HepG2 (cell line): Measurements from ENCODE around the gene DUS1L. TPM values are rescaled to one million over a fixed set of nuclear protein-coding genes. Genes with fewer than 3 reads are reported as not detected.

Experiments
- ARID2 ChIP-seq: sonication (generic); formaldehyde crosslinking; IDR thresholded peaks from 2 replicates; pipeline ENCODE4 v1.8.1; 2022; ENCODE audit warnings: mild to moderate bottlenecking, missing genetic modification reagents, borderline replicate concordance
- BORCS8-MEF2B ChIP-seq: sonication (generic); formaldehyde crosslinking; IDR thresholded peaks from 2 replicates; pipeline ENCODE4 v1.8.0; 2022; ENCODE audit warnings: mild to moderate bottlenecking, missing genetic modification reagents
- BRD4 ChIP-seq: sonication (generic); formaldehyde crosslinking; IDR thresholded peaks from 2 replicates; pipeline ENCODE4 v1.4.0; 2020; ENCODE audit warnings: missing genetic modification reagents
- GTF3A ChIP-seq: sonication (generic); formaldehyde crosslinking; conservative IDR thresholded peaks from 2 replicates; pipeline ENCODE4 v1.4.0; 2020; ENCODE audit warnings: mild to moderate bottlenecking, missing genetic modification reagents
- HIVEP1 ChIP-seq: sonication (generic); formaldehyde crosslinking; IDR thresholded peaks from 2 replicates; pipeline ENCODE4 v1.4.0; 2020; ENCODE audit warnings: mild to moderate bottlenecking, missing genetic modification reagents
- HOXA3 ChIP-seq: sonication (generic); formaldehyde crosslinking; IDR thresholded peaks from 2 replicates; pipeline ENCODE4 v1.5.0; 2020; ENCODE audit warnings: missing genetic modification reagents
- HOXA9 ChIP-seq: sonication (generic); formaldehyde crosslinking; IDR thresholded peaks from 2 replicates; pipeline ENCODE4 v1.8.1; 2022; ENCODE audit warnings: missing genetic modification reagents, mild to moderate bottlenecking, moderate library complexity, borderline replicate concordance
- PAF1 ChIP-seq: IDR thresholded peaks from 2 replicates; pipeline ENCODE4 v1.6.1; 2016; ENCODE audit warnings: missing genetic modification reagents, missing compliant biosample characterization
- PHF21A ChIP-seq: sonication (generic); formaldehyde crosslinking; IDR thresholded peaks from 2 replicates; pipeline ENCODE4 v1.5.0; 2020; ENCODE audit warnings: mild to moderate bottlenecking, missing genetic modification reagents
- SKIL ChIP-seq: sonication (generic); formaldehyde crosslinking; IDR thresholded peaks from 2 replicates; pipeline ENCODE4 v1.8.0; 2022; ENCODE audit warnings: missing genetic modification reagents, mild to moderate bottlenecking, moderate library complexity, borderline replicate concordance
- SP1 ChIP-seq, 2 experiments: fragments of 450-650 bp in 1 of 2; sonication (generic) in 1 of 2; formaldehyde crosslinking in 1 of 2; IDR thresholded peaks; 2 replicates each; pipeline versions ENCODE4 v1.4.0 to v1.6.1; 2016 to 2020; ENCODE audit warnings: missing genetic modification reagents in 1 of 2
- ZNF343 ChIP-seq: sonication (generic); formaldehyde crosslinking; IDR thresholded peaks from 2 replicates; pipeline ENCODE4 v1.4.0; 2020; ENCODE audit warnings: mild to moderate bottlenecking, missing genetic modification reagents
- ZNF432 ChIP-seq: sonication (generic); formaldehyde crosslinking; IDR thresholded peaks from 2 replicates; pipeline ENCODE4 v1.5.0; 2020; ENCODE audit warnings: missing genetic modification reagents, mild to moderate bottlenecking, borderline replicate concordance
- ZNF460 ChIP-seq: sonication (generic); formaldehyde crosslinking; IDR thresholded peaks from 2 replicates; pipeline ENCODE4 v1.5.1; 2020; ENCODE audit warnings: missing genetic modification reagents, mild to moderate bottlenecking, borderline replicate concordance
- ZNF501 ChIP-seq: sonication (generic); formaldehyde crosslinking; IDR thresholded peaks from 2 replicates; pipeline ENCODE4 v1.5.1; 2020; ENCODE audit warnings: mild to moderate bottlenecking, moderate library complexity, missing genetic modification reagents
- ZNF644 ChIP-seq: IDR thresholded peaks from 2 replicates; pipeline ENCODE4 v1.6.1; 2016; ENCODE audit warnings: low read depth
- ZNF652 ChIP-seq: IDR thresholded peaks from 2 replicates; pipeline ENCODE4 v1.6.1; 2016; ENCODE audit warnings: low read depth, borderline replicate concordance
- polyA plus RNA-seq, 8 experiments: library from polyadenylated mRNA; depleted of rRNA in 3 of 8; stranded (reverse) in 7 of 8; unstranded in 1 of 8; fragments of >200 nt; fragmentation: Illumina TruSeq in 4 of 8; extraction: Trizol in 4 of 8; gene quantifications; 2 replicates each; pipeline versions ENCODE4 v1.2.1 to v1.2.3, GENCODE V29; 2011 to 2016; ENCODE audit warnings: low read depth in 4 of 8, missing spikeins in 1 of 8, mixed read lengths in 1 of 8; ENCODE audit not compliant: insufficient read depth in 1 of 8
- total RNA-seq, 5 experiments: library from RNA; depleted of rRNA; stranded (reverse); fragments of >200 nt; fragmentation: Illumina TruSeq; extraction: Trizol; gene quantifications; 2 replicates each; pipeline ENCODE4 v1.2.3, GENCODE V29; 2016; ENCODE audit warnings: low read depth in 1 of 5
- TF ChIP-seq, protein P1 (sequence below): sonication (generic); formaldehyde crosslinking; conservative IDR thresholded peaks from 2 replicates; pipeline ENCODE4 v1.4.0; 2020; ENCODE audit warnings: missing genetic modification reagents
- TF ChIP-seq, protein P2 (sequence below), 2 experiments: fragments of 450-650 bp in 1 of 2; sonication (generic) in 1 of 2; formaldehyde crosslinking; IDR thresholded peaks; 2 replicates each; pipeline versions ENCODE4 v1.5.0 to v1.8.0; 2020 to 2022; ENCODE audit warnings: mild to moderate bottlenecking in 1 of 2, missing genetic modification reagents in 1 of 2
- TF ChIP-seq, protein P3 (sequence below): sonication (generic); formaldehyde crosslinking; IDR thresholded peaks from 2 replicates; pipeline ENCODE4 v1.5.1; 2020; ENCODE audit warnings: mild to moderate bottlenecking, missing genetic modification reagents

DUS1L gene
- total and polyA plus RNA-seq, 2 of the 13 experiments (the other 11 are each of a cell fraction or from before 2014, with no cell fraction given): 81.0 to 109 TPM

DNA sequence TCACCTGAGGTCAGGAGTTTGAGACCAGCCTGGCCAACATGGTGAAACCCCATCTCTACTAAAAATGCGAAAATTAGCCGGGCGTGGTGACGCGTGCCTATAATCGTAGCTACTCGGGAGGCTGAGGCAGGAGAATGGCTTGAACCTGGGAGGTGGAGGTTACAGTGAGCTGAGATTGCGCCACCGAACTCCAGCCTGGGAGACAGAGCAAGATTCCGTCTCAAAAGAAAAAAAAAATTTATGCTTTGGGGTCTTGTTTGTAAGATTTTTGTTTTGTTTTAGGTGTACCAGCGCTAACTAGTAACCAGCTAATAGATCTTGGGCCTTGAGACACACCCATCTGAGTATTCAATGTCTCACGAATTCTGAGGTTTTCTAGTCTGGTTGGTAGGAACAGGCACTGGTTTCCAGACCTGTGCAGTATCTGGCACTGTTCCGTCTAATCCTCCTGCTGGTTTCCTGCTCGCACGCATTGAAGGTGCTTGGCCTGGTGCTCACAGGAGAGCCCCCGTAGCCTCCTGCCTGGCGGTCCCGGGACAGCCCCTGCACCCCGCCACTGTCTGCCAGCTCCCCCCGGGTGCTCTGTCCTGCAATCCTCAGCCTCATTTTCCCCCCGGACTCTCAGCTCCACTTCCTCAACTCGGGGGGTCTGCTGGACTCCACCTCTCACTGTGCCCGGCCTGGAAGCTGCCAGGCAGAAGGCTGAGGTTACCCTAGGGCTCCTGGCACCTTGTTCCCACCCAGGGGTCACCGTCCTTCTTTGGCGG lies 10.6 kb upstream of the DUS1L start (continued):
- TF ChIP-seq SP1 (IDR thresholded peaks at IDR 0.05): no peak
- TF ChIP-seq SP1 (CRISPR knock-in tag; IDR thresholded peaks at IDR 0.05): no peak
- no peak for TF ChIP-seq PHF21A
- no peak for TF ChIP-seq HOXA3
- TF ChIP-seq HIVEP1 (CRISPR knock-in tag): no peak
- TF ChIP-seq ZNF501: 0 out of 2 replicates have a peak, but pooled peaks have one; percentile 50
- TF ChIP-seq ZNF343: peak; percentile 56; the same call in 1 of the 2 replicates
- no peak for TF ChIP-seq SKIL
- no peak for TF ChIP-seq BRD4 (CRISPR knock-in tag)
- no peak for TF ChIP-seq ZNF652 (CRISPR knock-in tag)
- TF ChIP-seq, protein P1, sequence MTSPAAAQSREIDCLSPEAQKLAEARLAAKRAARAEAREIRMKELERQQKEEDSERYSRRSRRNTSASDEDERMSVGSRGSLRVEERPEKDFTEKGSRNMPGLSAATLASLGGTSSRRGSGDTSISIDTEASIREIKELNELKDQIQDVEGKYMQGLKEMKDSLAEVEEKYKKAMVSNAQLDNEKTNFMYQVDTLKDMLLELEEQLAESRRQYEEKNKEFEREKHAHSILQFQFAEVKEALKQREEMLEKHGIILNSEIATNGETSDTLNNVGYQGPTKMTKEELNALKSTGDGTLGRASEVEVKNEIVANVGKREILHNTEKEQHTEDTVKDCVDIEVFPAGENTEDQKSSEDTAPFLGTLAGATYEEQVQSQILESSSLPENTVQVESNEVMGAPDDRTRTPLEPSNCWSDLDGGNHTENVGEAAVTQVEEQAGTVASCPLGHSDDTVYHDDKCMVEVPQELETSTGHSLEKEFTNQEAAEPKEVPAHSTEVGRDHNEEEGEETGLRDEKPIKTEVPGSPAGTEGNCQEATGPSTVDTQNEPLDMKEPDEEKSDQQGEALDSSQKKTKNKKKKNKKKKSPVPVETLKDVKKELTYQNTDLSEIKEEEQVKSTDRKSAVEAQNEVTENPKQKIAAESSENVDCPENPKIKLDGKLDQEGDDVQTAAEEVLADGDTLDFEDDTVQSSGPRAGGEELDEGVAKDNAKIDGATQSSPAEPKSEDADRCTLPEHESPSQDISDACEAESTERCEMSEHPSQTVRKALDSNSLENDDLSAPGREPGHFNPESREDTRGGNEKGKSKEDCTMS (CRISPR knock-in tag): no peak
- TF ChIP-seq, protein P2, sequence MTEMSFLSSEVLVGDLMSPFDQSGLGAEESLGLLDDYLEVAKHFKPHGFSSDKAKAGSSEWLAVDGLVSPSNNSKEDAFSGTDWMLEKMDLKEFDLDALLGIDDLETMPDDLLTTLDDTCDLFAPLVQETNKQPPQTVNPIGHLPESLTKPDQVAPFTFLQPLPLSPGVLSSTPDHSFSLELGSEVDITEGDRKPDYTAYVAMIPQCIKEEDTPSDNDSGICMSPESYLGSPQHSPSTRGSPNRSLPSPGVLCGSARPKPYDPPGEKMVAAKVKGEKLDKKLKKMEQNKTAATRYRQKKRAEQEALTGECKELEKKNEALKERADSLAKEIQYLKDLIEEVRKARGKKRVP (CRISPR knock-in tag; IDR thresholded peaks at IDR 0.05): no peak
- TF ChIP-seq HOXA9 (CRISPR knock-in tag): no peak
- TF ChIP-seq GTF3A: no peak
- no peak for TF ChIP-seq ZNF644 (CRISPR knock-in tag)
- no peak for TF ChIP-seq ZNF460 (CRISPR knock-in tag)
- peak; percentile 89; the same call in 1 of the 2 replicates for TF ChIP-seq PAF1 (CRISPR knock-in tag)
- TF ChIP-seq, protein P3, sequence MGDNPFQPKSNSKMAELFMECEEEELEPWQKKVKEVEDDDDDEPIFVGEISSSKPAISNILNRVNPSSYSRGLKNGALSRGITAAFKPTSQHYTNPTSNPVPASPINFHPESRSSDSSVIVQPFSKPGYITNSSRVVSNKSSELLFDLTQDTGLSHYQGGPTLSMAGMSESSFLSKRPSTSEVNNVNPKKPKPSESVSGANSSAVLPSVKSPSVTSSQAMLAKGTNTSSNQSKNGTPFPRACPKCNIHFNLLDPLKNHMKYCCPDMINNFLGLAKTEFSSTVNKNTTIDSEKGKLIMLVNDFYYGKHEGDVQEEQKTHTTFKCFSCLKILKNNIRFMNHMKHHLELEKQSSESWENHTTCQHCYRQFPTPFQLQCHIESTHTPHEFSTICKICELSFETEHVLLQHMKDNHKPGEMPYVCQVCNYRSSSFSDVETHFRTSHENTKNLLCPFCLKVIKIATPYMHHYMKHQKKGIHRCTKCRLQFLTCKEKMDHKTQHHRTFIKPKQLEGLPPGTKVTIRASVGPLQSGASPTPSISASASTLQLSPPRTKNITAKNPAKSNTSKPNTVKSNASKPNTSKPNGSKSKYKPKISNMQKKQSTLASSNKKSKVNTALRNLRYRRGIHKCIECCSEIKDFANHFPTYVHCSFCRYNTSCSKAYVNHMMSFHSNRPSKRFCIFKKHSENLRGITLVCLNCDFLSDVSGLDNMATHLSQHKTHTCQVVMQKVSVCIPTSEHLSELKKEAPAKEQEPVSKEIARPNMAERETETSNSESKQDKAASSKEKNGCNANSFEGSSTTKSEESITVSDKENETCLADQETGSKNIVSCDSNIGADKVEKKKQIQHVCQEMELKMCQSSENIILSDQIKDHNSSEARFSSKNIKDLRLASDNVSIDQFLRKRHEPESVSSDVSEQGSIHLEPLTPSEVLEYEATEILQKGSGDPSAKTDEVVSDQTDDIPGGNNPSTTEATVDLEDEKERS (CRISPR knock-in tag): no peak
- TF ChIP-seq ZNF432 (CRISPR knock-in tag): no peak
- TF ChIP-seq BORCS8-MEF2B (CRISPR knock-in tag): peak; percentile 38; the same call in 1 of the 2 replicates
- no peak for TF ChIP-seq ARID2 (CRISPR knock-in tag)
